ENCODE data around the gene PRKACB. TPM values are rescaled to one million over a fixed set of nuclear protein-coding genes. Genes with fewer than 3 reads are reported as not detected.
"Not testable (repeated sequence)": the region's sequence is repeated elsewhere in the genome, so short reads cannot be mapped to it uniquely, and the experiment has no call there.

PRKACB gene
- 23.1 and 68.1 TPM in 2 replicates for total RNA-seq (2014; rRNA removed; shearing (Covaris generic); ENCODE audit: low replicate concordance)

DNA sequence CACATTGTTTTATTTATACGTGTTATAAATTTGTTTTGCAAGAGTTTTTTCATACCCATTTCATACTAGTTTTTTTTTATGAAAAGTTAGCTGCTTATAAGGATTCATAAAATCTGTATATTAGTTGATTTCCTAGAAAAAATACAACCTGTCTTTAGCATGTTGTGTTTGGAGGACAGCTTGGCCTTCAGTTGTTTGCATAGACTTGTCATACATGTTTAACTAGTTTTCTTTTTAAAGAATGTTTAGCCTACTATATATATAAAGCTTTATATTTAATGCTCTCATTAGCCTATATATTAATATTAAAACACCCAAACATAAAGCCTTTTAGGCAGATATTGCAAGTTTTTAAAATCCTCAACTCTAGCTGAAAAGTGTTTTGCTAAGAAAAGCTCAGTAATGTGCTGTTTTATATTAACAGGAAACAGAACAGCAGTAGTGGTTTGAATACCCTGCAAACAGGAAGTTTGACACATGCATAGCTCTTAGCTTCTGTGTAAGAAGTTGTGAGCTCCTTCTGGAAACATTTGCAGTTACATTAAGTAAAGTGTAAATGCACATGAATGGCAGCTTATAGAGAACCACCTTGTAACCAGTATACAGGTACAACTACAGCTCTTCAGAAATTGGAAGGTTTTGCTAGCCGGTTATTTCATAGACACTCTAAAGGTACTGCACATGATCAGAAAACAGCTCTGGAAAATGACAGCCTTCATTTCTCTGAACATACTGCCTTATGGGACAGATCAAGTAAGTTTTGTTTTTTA lies at the start of gene PRKACB:
TSS of gene PRKACB (plus strand) at position 476 of the 770 bp plus-strand sequence. CDS start at position 567, 91 bp downstream.
- Histone ChIP-seq H3K4me2 (ENCODE audit: low read depth, low read length, poor library complexity, severe bottlenecking) (peak within 1 kb of the TSS; percentile 62), H3K79me2 (ENCODE audit: low read length) (peaks cover 20% of the 10 kb centered on the region; the same call in 1 of the 2 replicates), H3K27me3 (ENCODE audit: low read length) (no peaks in the 10 kb centered on the region), H3K9me3 (ENCODE audit: low read length) (no peaks in the 10 kb centered on the region), H4K20me1 (ENCODE audit: insufficient read depth, low read depth, low read length) (no peaks in the 10 kb centered on the region), H3K4me1 (ENCODE audit: low read length) (peaks cover 49% of the 10 kb centered on the region), H3K4me3 (ENCODE audit: low read length) (peak within 1 kb of the TSS; percentile 53), H2AFZ (ENCODE audit: low read length) (peak within 1 kb of the TSS; percentile 51; the same call in 1 of the 2 replicates), H3K9ac (ENCODE audit: low read length) (peak within 1 kb of the TSS; percentile 47), H3K27ac (ENCODE audit: low read length) (peak within 1 kb of the TSS; percentile 55), H3K9me2 (replicated peaks; ENCODE audit: insufficient read depth, low read length) (no peaks in the 10 kb centered on the region), H3K36me3 (ENCODE audit: insufficient read depth, low read length) (no peaks in the 10 kb centered on the region)
- peak; percentile 55 for DNase-seq

DNA sequence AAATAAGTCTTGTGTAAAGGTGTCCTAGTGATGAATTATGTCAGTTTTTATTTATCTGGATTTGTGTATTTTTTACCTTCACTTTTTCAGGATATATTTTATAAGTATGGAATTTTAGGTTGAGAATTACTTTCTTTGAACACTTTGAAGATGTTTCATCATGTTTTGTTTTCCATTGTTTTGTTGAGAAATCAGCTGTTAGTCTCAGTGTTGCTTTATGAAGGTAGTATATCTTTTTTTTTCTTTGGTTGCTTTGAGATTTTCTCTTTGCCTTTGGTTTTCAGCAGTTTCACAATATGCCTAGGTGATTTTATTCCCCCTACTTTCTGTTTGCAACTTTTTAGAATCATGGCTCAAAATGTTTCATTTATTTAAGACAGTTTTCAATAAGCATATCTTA lies 48.8 kb upstream of the PRKACB start:
- Histone ChIP-seq H3K9me3 (ENCODE audit: low read length) (no peaks in the 10 kb centered on the region), H3K9me2 (replicated peaks; ENCODE audit: insufficient read depth, low read length) (no peaks in the 10 kb centered on the region), H3K36me3 (ENCODE audit: insufficient read depth, low read length) (no peaks in the 10 kb centered on the region), H3K4me1 (ENCODE audit: low read length) (no peaks in the 10 kb centered on the region), H2AFZ (ENCODE audit: low read length) (no peak overlapping the region), H3K9ac (ENCODE audit: low read length) (no peak overlapping the region), H3K27ac (ENCODE audit: low read length) (no peak overlapping the region), H4K20me1 (ENCODE audit: insufficient read depth, low read depth, low read length) (peaks cover 14% of the 10 kb centered on the region), H3K4me3 (ENCODE audit: low read length) (no peak overlapping the region), H3K27me3 (ENCODE audit: low read length) (no peaks in the 10 kb centered on the region), H3K79me2 (ENCODE audit: low read length) (no peaks in the 10 kb centered on the region), H3K4me2 (ENCODE audit: low read depth, low read length, poor library complexity, severe bottlenecking) (no peak overlapping the region)
- no peak for DNase-seq

DNA sequence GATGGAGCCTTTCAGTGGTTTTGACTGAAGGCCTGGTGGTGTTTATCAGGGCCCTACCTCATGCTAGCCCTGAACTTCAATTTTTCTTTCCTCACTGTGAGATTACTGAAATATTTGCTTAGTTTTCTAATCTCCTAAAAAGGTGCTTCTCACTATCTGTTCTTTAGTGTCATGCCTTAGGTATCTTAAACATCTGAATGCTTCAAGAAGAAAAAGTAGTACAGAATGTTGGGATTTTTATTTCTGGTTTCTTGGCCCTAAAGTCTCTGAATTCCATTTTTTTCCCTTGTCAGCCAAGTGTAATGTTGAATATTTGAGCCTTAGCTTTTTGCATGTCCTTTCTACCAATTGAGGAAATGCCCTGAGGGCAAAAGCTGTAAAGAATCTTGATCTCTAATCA lies 47.9 kb upstream of the PRKACB start:
- Histone ChIP-seq H2AFZ (ENCODE audit: low read length) (no peak overlapping the region), H3K4me2 (ENCODE audit: low read depth, low read length, poor library complexity, severe bottlenecking) (no peak overlapping the region), H3K36me3 (ENCODE audit: insufficient read depth, low read length) (no peaks in the 10 kb centered on the region), H3K27ac (ENCODE audit: low read length) (no peak overlapping the region), H3K9ac (ENCODE audit: low read length) (no peak overlapping the region), H3K4me3 (ENCODE audit: low read length) (no peak overlapping the region), H3K9me3 (ENCODE audit: low read length) (no peaks in the 10 kb centered on the region), H3K9me2 (replicated peaks; ENCODE audit: insufficient read depth, low read length) (no peaks in the 10 kb centered on the region), H3K79me2 (ENCODE audit: low read length) (no peaks in the 10 kb centered on the region), H4K20me1 (ENCODE audit: insufficient read depth, low read depth, low read length) (peaks cover 14% of the 10 kb centered on the region; the same call in 1 of the 2 replicates), H3K4me1 (ENCODE audit: low read length) (no peaks in the 10 kb centered on the region), H3K27me3 (ENCODE audit: low read length) (no peaks in the 10 kb centered on the region)
- DNase-seq: no peak

DNA sequence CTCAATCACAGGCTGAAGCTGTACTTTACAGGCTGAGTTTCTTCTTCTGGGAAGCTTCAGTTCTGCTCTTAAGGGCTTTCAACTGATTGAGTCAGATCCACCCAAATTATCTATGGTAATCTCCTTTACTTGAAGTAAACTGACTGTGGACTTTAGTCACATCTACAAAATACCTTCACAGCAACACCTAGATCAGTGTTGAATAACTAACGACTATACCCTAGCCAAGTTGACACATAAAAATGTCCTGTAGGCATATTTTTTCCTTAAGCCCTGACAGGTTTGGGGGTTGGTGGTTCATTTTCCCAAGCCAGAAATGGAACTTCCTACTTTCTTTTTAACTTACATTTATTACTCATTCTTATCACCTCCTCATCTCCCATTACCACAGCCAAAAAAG lies 42.9 kb upstream of the PRKACB start:
- Histone ChIP-seq H3K9me3 (ENCODE audit: low read length) (no peaks in the 10 kb centered on the region), H3K36me3 (ENCODE audit: insufficient read depth, low read length) (no peaks in the 10 kb centered on the region), H2AFZ (ENCODE audit: low read length) (no peak overlapping the region), H3K79me2 (ENCODE audit: low read length) (no peaks in the 10 kb centered on the region), H4K20me1 (ENCODE audit: insufficient read depth, low read depth, low read length) (peaks cover 9% of the 10 kb centered on the region; the same call in 1 of the 2 replicates), H3K9ac (ENCODE audit: low read length) (no peak overlapping the region), H3K4me2 (ENCODE audit: low read depth, low read length, poor library complexity, severe bottlenecking) (no peak overlapping the region), H3K27me3 (ENCODE audit: low read length) (no peaks in the 10 kb centered on the region), H3K9me2 (replicated peaks; ENCODE audit: insufficient read depth, low read length) (no peaks in the 10 kb centered on the region), H3K4me3 (ENCODE audit: low read length) (no peak overlapping the region), H3K4me1 (ENCODE audit: low read length) (no peaks in the 10 kb centered on the region), H3K27ac (ENCODE audit: low read length) (no peak overlapping the region)
- no peak for DNase-seq

DNA sequence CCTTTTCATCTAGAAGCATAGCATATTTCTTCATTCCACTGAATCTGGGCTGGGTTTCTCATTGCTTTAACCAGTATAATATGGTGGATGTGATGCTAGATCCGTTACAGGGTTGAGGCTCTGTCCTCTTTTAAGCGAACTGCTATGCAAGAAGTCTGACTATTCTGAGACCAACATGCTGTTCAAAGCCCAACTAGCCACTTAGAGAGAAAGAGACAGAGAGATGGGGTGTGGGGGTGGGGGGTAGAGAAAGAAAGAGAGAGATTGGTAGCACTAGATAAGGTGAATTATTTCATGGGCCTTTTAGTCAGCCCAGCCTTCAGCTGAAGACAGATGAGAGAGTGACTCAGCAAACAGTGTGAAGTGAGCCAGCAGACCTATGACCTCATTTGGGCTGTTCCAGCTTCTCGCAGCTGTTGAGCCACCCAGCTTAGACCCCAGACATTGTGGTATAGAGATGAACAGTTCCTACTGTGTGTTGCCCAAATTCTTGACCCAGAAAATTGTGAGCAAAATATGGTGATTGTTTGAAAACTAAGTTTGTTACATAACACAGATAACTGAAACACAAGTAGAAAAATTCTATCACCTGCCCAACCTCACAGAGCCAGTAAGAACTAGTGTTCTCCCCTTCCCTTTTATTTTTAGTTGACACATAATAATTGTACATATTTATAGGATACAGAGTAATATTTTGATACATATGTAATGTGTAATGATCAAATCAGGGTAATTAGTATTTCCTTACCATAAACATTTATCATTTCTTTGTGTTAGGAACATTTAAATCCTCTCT lies 40.7 kb upstream of the PRKACB start:
- Histone ChIP-seq H3K9me2 (replicated peaks; ENCODE audit: insufficient read depth, low read length) (no peaks in the 10 kb centered on the region), H3K36me3 (ENCODE audit: insufficient read depth, low read length) (no peaks in the 10 kb centered on the region), H3K27ac (ENCODE audit: low read length) (no peak overlapping the region), H3K4me1 (ENCODE audit: low read length) (no peaks in the 10 kb centered on the region), H3K4me3 (ENCODE audit: low read length) (no peak overlapping the region), H3K9ac (ENCODE audit: low read length) (no peak overlapping the region), H3K9me3 (ENCODE audit: low read length) (0 out of 2 replicates have a peak, but pooled peaks cover 3% of the 10 kb centered on the region), H2AFZ (ENCODE audit: low read length) (no peak overlapping the region), H3K4me2 (ENCODE audit: low read depth, low read length, poor library complexity, severe bottlenecking) (no peak overlapping the region), H3K27me3 (ENCODE audit: low read length) (no peaks in the 10 kb centered on the region; the same call in 1 of the 2 replicates), H4K20me1 (ENCODE audit: insufficient read depth, low read depth, low read length) (peaks cover 4% of the 10 kb centered on the region; the same call in 1 of the 2 replicates), H3K79me2 (ENCODE audit: low read length) (no peaks in the 10 kb centered on the region)
- DNase-seq: no peak

DNA sequence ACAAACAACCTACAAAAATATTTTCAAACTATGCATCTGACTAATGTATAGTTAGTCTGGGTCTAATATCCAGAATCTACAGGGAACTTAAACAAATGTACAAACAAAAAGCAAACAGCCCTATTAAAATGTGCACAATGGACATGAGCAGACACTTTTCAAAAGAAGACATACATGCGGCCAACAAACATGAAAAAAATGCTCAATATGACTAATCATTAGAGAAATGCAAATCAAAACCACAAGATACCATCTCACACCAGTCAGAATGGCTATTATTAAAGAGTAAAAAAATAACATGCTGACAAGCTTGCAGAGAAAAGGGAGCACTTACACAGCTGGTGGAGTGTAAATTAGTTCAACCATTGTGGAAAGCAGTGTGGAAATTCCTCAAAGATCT lies 36.5 kb upstream of the PRKACB start:
- not testable (repeated sequence) for H3K9ac ChIP-seq (ENCODE audit: low read length); H3K4me1 ChIP-seq (ENCODE audit: low read length); H3K36me3 ChIP-seq (ENCODE audit: insufficient read depth, low read length); H3K79me2 ChIP-seq (ENCODE audit: low read length); H3K9me2 ChIP-seq (replicated peaks; ENCODE audit: insufficient read depth, low read length); H3K27me3 ChIP-seq (ENCODE audit: low read length); H3K4me2 ChIP-seq (ENCODE audit: low read depth, low read length, poor library complexity, severe bottlenecking); H4K20me1 ChIP-seq (ENCODE audit: insufficient read depth, low read depth, low read length); H3K4me3 ChIP-seq (ENCODE audit: low read length); H3K9me3 ChIP-seq (ENCODE audit: low read length); H2AFZ ChIP-seq (ENCODE audit: low read length); H3K27ac ChIP-seq (ENCODE audit: low read length); DNase-seq

DNA sequence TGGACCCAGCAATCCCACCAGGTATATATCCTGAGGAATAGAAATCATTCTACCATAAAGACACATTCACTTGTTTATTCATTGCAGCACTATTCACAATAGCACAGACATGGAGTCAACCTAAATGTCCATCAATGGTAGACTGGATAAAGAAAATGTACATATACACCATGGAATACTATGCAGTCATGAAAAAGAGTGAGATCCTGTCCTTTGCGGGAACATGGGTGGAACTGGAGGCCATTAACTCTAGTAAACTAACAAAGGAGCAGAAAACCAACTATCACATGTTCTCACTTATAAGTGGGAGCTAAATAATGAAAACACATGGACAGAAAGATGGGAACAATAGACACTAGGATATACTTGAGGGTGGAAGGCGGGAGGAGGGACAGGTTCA lies 36.1 kb upstream of the PRKACB start:
- H3K9ac ChIP-seq (ENCODE audit: low read length): no peak overlapping the region
- H3K4me2 ChIP-seq (ENCODE audit: low read depth, low read length, poor library complexity, severe bottlenecking): no peak overlapping the region
- peaks cover 3% of the 10 kb centered on the region; the same call in 1 of the 2 replicates for H3K9me3 ChIP-seq (ENCODE audit: low read length)

More for the DNA sequence above, 36.1 kb upstream of the PRKACB start:
- Histone ChIP-seq H4K20me1 (ENCODE audit: insufficient read depth, low read depth, low read length) (no peaks in the 10 kb centered on the region), H3K36me3 (ENCODE audit: insufficient read depth, low read length) (no peaks in the 10 kb centered on the region), H2AFZ (ENCODE audit: low read length) (no peak overlapping the region), H3K79me2 (ENCODE audit: low read length) (no peaks in the 10 kb centered on the region), H3K4me1 (ENCODE audit: low read length) (no peaks in the 10 kb centered on the region), H3K4me3 (ENCODE audit: low read length) (no peak overlapping the region), H3K27ac (ENCODE audit: low read length) (no peak overlapping the region), H3K27me3 (ENCODE audit: low read length) (no peaks in the 10 kb centered on the region; the same call in 1 of the 2 replicates), H3K9me2 (replicated peaks; ENCODE audit: insufficient read depth, low read length) (no peaks in the 10 kb centered on the region)
- DNase-seq: no peak

Measured in Karpas-422 (cell line).